CD14-positive monocyte (primary cell): ENCODE measurements around the gene ZNF554. TPM values are rescaled to one million over a fixed set of nuclear protein-coding genes. Genes with fewer than 3 reads are reported as not detected.

Experiments
- DNase-seq, 3 donors: peaks; one replicate each; pipeline ENCODE4 v3.0.0-alpha.2; 2011 to 2022
- H2AFZ ChIP-seq: 2 replicates; pipeline ENCODE4 v1.6.0; 2012; ENCODE audit warnings: mild to moderate bottlenecking, low read depth, low read length, inconsistent platforms; ENCODE audit not compliant: insufficient read depth, poor library complexity, severe bottlenecking
- H3K27ac ChIP-seq, 2 donors: 1 replicate in 1 of 2; 2 replicates in 1 of 2; pipeline ENCODE4 v1.5.1; 2012 to 2013; ENCODE audit warnings: low read length in 2 of 2, control low read depth in 1 of 2, inconsistent platforms in 1 of 2, low read depth in 1 of 2, mild to moderate bottlenecking in 1 of 2
- H3K27me3 ChIP-seq, 2 donors: one replicate each; pipeline versions ENCODE4 v1.6.0 to v1.6.1; 2011 to 2013; ENCODE audit warnings: low read length in 2 of 2; ENCODE audit not compliant: control insufficient read depth in 2 of 2, insufficient read depth in 2 of 2
- H3K36me3 ChIP-seq, 2 donors: replicated peaks in 1 of 2; 1 replicate in 1 of 2; 2 replicates in 1 of 2; pipeline versions ENCODE4 v1.5.1 to v1.6.1; 2012 to 2013; ENCODE audit warnings: low read length in 2 of 2, control low read depth in 1 of 2, inconsistent platforms in 1 of 2, mild to moderate bottlenecking in 1 of 2; ENCODE audit not compliant: insufficient read depth in 2 of 2, control insufficient read depth in 1 of 2
- H3K4me1 ChIP-seq, 2 donors: 1 replicate in 1 of 2; 2 replicates in 1 of 2; pipeline versions ENCODE4 v1.5.1 to v1.6.1; 2012 to 2013; ENCODE audit warnings: low read length in 2 of 2, control low read depth in 1 of 2, inconsistent platforms in 1 of 2, mild to moderate bottlenecking in 1 of 2, moderate library complexity in 1 of 2; ENCODE audit not compliant: insufficient read depth in 2 of 2, control insufficient read depth in 1 of 2
- H3K4me2 ChIP-seq: replicated peaks from 2 replicates; pipeline ENCODE3; 2012; ENCODE audit warnings: low read length, moderate library complexity, mild to moderate bottlenecking; ENCODE audit not compliant: poor library complexity, severe bottlenecking; ENCODE audit errors: extremely low read depth
- H3K4me3 ChIP-seq, 3 experiments: fragments of 200-600 bp in 1 of 3; sonication (generic) in 1 of 3; replicated peaks in 1 of 3; 1 replicate in 2 of 3; 2 replicates in 1 of 3; pipeline ENCODE4 v1.5.1; 2011 to 2013; ENCODE audit warnings: low read length in 3 of 3, mild to moderate bottlenecking in 3 of 3, control low read depth in 2 of 3, low read depth in 2 of 3, inconsistent platforms in 1 of 3, moderate library complexity in 1 of 3
- H3K79me2 ChIP-seq: 2 replicates; pipeline ENCODE4 v1.6.0; 2012; ENCODE audit warnings: mild to moderate bottlenecking, control low read depth, inconsistent platforms, low read length, moderate library complexity; ENCODE audit not compliant: insufficient read depth
- H3K9ac ChIP-seq: 2 replicates; pipeline ENCODE4 v1.6.0; 2017; ENCODE audit warnings: low read length, mild to moderate bottlenecking; ENCODE audit not compliant: insufficient read depth, poor library complexity, severe bottlenecking
- H3K9me3 ChIP-seq, 2 donors: replicated peaks in 1 of 2; 1 replicate in 1 of 2; 2 replicates in 1 of 2; pipeline versions ENCODE4 v1.5.1 to v1.6.1; 2012 to 2013; ENCODE audit warnings: low read length in 2 of 2, control low read depth in 1 of 2; ENCODE audit not compliant: control insufficient read depth in 1 of 2, insufficient read depth in 1 of 2
- H4K20me1 ChIP-seq: 2 replicates; pipeline ENCODE4 v1.6.0; 2012; ENCODE audit warnings: mild to moderate bottlenecking, low read length, control low read depth, moderate library complexity; ENCODE audit not compliant: insufficient read depth
- H3K27ac Mint-ChIP-seq, 7 donors: one replicate each; pipeline ENCODE4 v1.8.0; 2020; ENCODE audit warnings: mild to moderate bottlenecking in 7 of 7, mixed read lengths in 7 of 7, moderate library complexity in 6 of 7, inconsistent platforms in 2 of 7
- H3K27me3 Mint-ChIP-seq, 3 donors: one replicate each; pipeline ENCODE4 v1.8.0; 2021 to 2022; ENCODE audit warnings: low read depth in 3 of 3, mild to moderate bottlenecking in 3 of 3, mixed read lengths in 3 of 3, moderate library complexity in 3 of 3, inconsistent platforms in 1 of 3
- H3K36me3 Mint-ChIP-seq, 2 donors: one replicate each; pipeline ENCODE4 v1.8.0; 2020; ENCODE audit warnings: mixed read lengths in 2 of 2, inconsistent platforms in 1 of 2, mild to moderate bottlenecking in 1 of 2
- H3K4me1 Mint-ChIP-seq: one replicate; pipeline ENCODE4 v1.8.0; 2020; ENCODE audit warnings: mild to moderate bottlenecking, mixed read lengths
- H3K4me3 Mint-ChIP-seq, 2 donors: one replicate each; pipeline ENCODE4 v1.8.0; 2020; ENCODE audit warnings: mild to moderate bottlenecking in 2 of 2, mixed read lengths in 2 of 2, moderate library complexity in 1 of 2
- H3K9me3 Mint-ChIP-seq, 7 donors: one replicate each; pipeline ENCODE4 v1.8.0; 2020 to 2022; ENCODE audit warnings: mixed read lengths in 7 of 7, mild to moderate bottlenecking in 6 of 7, moderate library complexity in 6 of 7, inconsistent platforms in 2 of 7
- CTCF ChIP-seq: fragments of 200-600 bp; IDR thresholded peaks from one replicate; pipeline ENCODE4 v1.8.0; 2022; ENCODE audit warnings: antibody characterized with exemption, mild to moderate bottlenecking
- WGBS: methylation state at CpG from one replicate; pipeline ENCODE4 v1.1.5; 2013; ENCODE audit warnings: missing lambda C conversion rate; ENCODE audit not compliant: insufficient coverage; 5-methylcytosine and 5-hydroxymethylcytosine counted together
- intact Hi-C, 2 donors: fragments of 100-400 bp; cut with micrococcal nuclease; formaldehyde crosslinking; loops; one replicate each; pipeline versions ENCODE4 v1.15.0 to v1.15.1; 2023
- polyA plus RNA-seq, 3 donors: library from polyadenylated mRNA; depleted of rRNA in 1 of 3; unstranded in 2 of 3; stranded (reverse) in 1 of 3; fragments of 300-500 nt in 2 of 3; fragments of >200 nt in 1 of 3; fragmentation: Illumina TruSeq in 2 of 3; gene quantifications; 1 replicate in 2 of 3; 2 replicates in 1 of 3; pipeline ENCODE4 v1.2.3, GENCODE V29; 2012 to 2021

The ZNF554 gene
- polyA plus RNA-seq, 3 donors: 0.79 to 1.7 (median 0.91) TPM

DNA sequence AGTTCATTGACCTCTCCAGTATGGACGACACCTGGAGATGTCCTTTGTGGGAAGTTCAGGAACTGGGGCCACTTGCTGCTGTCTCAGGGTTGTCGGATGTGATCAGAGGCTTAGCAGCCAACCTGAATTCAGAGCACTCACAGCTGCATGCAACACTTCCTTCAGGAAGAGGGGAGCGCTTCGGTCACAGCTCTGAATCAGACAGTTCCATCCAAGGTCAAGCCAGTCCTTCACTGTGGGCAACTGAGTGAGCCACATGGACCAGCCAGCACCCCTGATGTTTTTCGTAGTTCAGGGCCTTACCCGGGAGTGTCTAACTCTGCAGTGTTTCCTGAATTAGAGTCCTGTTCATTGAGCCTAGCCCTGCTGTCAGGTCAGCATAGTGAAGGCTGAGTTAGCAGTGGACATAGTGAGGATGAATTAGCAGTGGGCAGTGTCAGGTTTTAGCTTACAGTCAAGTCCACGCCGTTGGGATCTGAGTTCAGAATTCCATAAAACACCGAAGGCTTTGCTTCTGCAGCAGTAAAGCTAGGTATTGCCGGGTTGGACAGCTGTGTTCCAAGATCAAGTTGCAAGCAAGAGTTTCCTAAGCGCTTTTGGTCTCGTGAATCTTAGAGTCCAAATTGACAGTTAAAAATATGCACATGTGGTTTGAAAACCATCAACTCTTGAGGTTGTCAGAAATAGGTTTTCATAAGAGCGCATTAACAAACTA lies 26.7 kb downstream of the ZNF554 start:
- peaks cover 10 to 41% of the 10 kb centered on the region in 2 donors for H3K36me3 ChIP-seq
- H3K27me3 ChIP-seq: no peaks in the 10 kb centered on the region
- intact Hi-C loops: no loop called here
- peaks cover 51% of the 10 kb centered on the region for H3K79me2 ChIP-seq
- no peak for TF ChIP-seq CTCF
- no peak overlapping the region for H3K4me3 ChIP-seq
- WGBS: 96% methylated on average over 11 of the region's 13 CpGs
- no peak overlapping the region for H3K4me3 Mint-ChIP-seq
- H3K36me3 Mint-ChIP-seq: peaks cover 33 to 55% of the 10 kb centered on the region in 2 donors
- no peak overlapping the region for H3K9ac ChIP-seq
- peaks cover 0 to 2% (median 0%) of the 10 kb centered on the region in 3 donors for H3K27me3 Mint-ChIP-seq
- no peak overlapping the region for H2AFZ ChIP-seq
- peaks cover 5% of the 10 kb centered on the region for H4K20me1 ChIP-seq
- H3K9me3 ChIP-seq: peaks cover 38 to 45% of the 10 kb centered on the region in 2 donors
- no peak overlapping the region for H3K27ac ChIP-seq
- H3K4me1 ChIP-seq: peaks cover 19 to 22% of the 10 kb centered on the region in 2 donors
- H3K27ac Mint-ChIP-seq: no peak overlapping the region
- H3K9me3 Mint-ChIP-seq: peaks cover 21 to 58% (median 45%) of the 10 kb centered on the region in 7 donors
- no peak for DNase-seq
- no peak overlapping the region for H3K4me2 ChIP-seq
- H3K4me1 Mint-ChIP-seq: peaks cover 24% of the 10 kb centered on the region

- Histone ChIP-seq H3K4me3 (no peak overlapping the region), H4K20me1 (peaks cover 5% of the 10 kb centered on the region), H3K4me2 (no peak overlapping the region), H3K4me1 (peaks cover 13 to 14% of the 10 kb centered on the region in 2 donors), H3K27ac (no peak overlapping the region), H3K79me2 (peaks cover 42% of the 10 kb centered on the region), H3K36me3 (peaks cover 21 to 53% of the 10 kb centered on the region in 2 donors), H3K9me3 (peaks cover 50 to 54% of the 10 kb centered on the region in 2 donors), H3K9ac (no peak overlapping the region), H2AFZ (no peak overlapping the region), H3K27me3 (no peaks in the 10 kb centered on the region)
- no peak overlapping the region for H3K27ac Mint-ChIP-seq
- peaks cover 45 to 67% of the 10 kb centered on the region in 2 donors for H3K36me3 Mint-ChIP-seq
- intact Hi-C loops: no loop called here
- peaks cover 20% of the 10 kb centered on the region for H3K4me1 Mint-ChIP-seq
- peaks cover 31 to 67% (median 57%) of the 10 kb centered on the region in 7 donors for H3K9me3 Mint-ChIP-seq
- no peak overlapping the region for H3K4me3 Mint-ChIP-seq
- no peak for TF ChIP-seq CTCF
- no peak for DNase-seq
- H3K27me3 Mint-ChIP-seq: no peaks in the 10 kb centered on the region
- 96% methylated on average over 3 of the region's 3 CpGs for WGBS
Observed at GRCh38 chr19:2847507-2847906, 27.8 kb downstream of the ZNF554 start.
